ENCODE measurements around the gene RTP5. TPM values are rescaled to one million over a fixed set of nuclear protein-coding genes. Genes with fewer than 3 reads are reported as not detected.

RTP5 gene
- total and polyA plus RNA-seq, 7 donors = 0.16 to 0.19 TPM; not detected in 5

DNA sequence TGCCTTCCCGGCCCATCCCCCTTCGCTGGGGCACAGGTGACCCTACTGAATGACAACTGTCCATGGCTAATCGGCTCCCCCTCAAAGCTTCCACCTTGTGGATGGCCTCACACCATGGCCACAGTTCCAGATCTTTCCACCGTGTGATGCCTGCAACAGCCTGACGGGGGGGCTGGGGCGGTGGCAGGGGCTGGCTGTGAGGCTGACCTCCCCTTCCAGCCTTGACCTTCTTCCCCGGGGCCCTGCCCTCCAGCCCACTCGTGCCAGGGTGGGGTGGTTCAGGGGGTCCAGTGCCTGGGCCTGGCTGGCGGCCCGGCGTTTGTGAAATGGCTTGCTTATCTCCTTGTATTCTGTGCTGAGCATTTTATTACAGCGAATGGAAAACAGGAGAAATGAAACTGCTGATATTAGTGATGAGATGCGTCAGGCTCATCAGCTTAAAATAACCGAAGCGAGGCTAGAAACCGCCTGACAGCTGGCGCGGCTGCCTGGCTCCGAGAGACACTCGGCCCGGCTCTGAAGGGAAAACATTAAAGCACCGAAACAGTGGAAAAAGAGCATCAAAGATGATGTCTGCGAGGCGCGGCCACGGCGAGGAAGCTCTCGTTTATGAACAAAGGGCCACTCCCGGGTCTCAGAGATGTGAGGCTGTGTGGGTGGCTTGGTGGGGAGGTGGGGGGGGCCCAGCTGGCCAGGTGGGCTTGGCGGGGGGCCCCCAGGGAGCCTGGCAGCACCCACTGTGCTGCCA lies 9.9 kb upstream of the RTP5 start:
- WGBS, 2 donors = 5 to 23% methylated on average over 30 of the region's 30 CpGs
- Histone ChIP-seq H3K9me3 (no peaks in the 10 kb centered on the region), H3K36me3 (no peaks in the 10 kb centered on the region), H3K4me3 (peak overlapping the region in 2 of 4 donors; percentile 22 to 26), H3K4me1 (peaks cover 0 to 30% (median 19%) of the 10 kb centered on the region in 4 donors), H3K27ac (peak overlapping the region; percentile 8 to 79 (median 60)), H3K27me3 (peaks cover under 1 to 49% (median 25%) of the 10 kb centered on the region in 3 donors)
- intact Hi-C loops (cut with DNase I) = no loop called here
- peak; percentile 81 for DNase-seq
- no peak for TF ChIP-seq POLR2A (IDR thresholded peaks at IDR 0.05)
- peak in 1 of 4 experiments; percentile 18 for TF ChIP-seq CTCF (IDR thresholded peaks at IDR 0.05)
- peak in 2 of 4 donors; percentile 21 to 31 for TF ChIP-seq POLR2AphosphoS5 (IDR thresholded peaks at IDR 0.05)
- TF ChIP-seq EP300 (IDR thresholded peaks at IDR 0.05) = no peak

GRCh38 chr2:241860184-241861078 lies 9.1 kb upstream of the RTP5 start:
- H3K4me3 ChIP-seq = peak overlapping the region in 2 of 4 donors; percentile 22 to 26
- intact Hi-C loops (cut with DNase I) = no loop called here
- H3K4me1 ChIP-seq = peaks cover 0 to 30% (median 19%) of the 10 kb centered on the region in 4 donors
- no peaks in the 10 kb centered on the region for H3K36me3 ChIP-seq
- H3K27ac ChIP-seq = peak overlapping the region; percentile 8 to 79 (median 60)
- 78 to 80% methylated on average over 10 of the region's 10 CpGs for WGBS, 2 donors
- peaks cover 3 to 57% (median 33%) of the 10 kb centered on the region in 3 donors for H3K27me3 ChIP-seq
- no peaks in the 10 kb centered on the region for H3K9me3 ChIP-seq
- DNase-seq = peak; percentile 63
- TF ChIP-seq EP300 (IDR thresholded peaks at IDR 0.05) = no peak
- TF ChIP-seq CTCF (IDR thresholded peaks at IDR 0.05) = no peak
- no peak for TF ChIP-seq POLR2A (IDR thresholded peaks at IDR 0.05)
- TF ChIP-seq POLR2AphosphoS5 (IDR thresholded peaks at IDR 0.05) = no peak

DNA sequence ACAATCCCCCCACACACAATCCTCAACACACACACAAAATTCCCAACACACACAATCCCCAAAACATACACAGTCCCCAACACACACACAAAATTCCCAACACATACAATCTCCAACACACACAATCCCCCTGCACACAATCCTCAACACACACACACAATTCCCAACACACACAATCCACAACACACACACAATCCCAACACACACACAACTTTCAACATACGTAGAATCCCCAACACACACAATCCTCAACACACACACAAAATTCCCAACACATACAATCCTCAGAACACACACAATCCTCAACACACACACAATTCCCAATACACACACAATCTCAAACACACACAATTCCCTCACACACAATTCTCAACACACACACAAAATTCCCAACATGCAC lies 8.3 kb upstream of the RTP5 start:
- peaks cover 3 to 65% (median 41%) of the 10 kb centered on the region in 3 donors for H3K27me3 ChIP-seq
- 95 to 98% methylated on average over 1 of the region's 1 CpG for WGBS, 2 donors
- intact Hi-C loops (cut with DNase I) = no loop called here
- DNase-seq = no peak
- H3K9me3 ChIP-seq = no peaks in the 10 kb centered on the region
- TF ChIP-seq POLR2AphosphoS5 (IDR thresholded peaks at IDR 0.05) = no peak
- TF ChIP-seq POLR2A (IDR thresholded peaks at IDR 0.05) = no peak
- no peak for TF ChIP-seq CTCF (IDR thresholded peaks at IDR 0.05)
- TF ChIP-seq EP300 (IDR thresholded peaks at IDR 0.05) = no peak
- no peaks in the 10 kb centered on the region for H3K36me3 ChIP-seq
- H3K27ac ChIP-seq = no peak overlapping the region
- H3K4me1 ChIP-seq = peaks cover 0 to 30% (median 19%) of the 10 kb centered on the region in 4 donors
- H3K4me3 ChIP-seq = no peak overlapping the region

DNA sequence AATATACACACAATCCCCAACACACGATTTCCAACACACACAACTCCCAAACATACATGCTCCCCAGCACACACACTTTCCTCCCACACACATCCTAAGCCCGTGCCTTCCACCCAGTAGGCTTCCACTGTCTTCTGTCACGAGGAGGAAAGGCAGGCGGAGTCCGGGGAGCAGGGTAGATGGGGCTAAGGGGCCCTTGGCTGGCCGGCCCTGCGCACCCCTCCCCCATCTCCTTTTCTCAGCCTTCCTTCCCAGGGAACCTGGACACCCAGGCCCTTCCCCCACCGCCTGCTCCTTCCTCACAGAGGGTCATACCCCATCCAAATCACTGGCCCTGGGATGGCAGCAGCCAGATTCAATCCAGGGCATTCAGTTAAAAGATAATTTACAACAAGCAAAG lies 7.4 kb upstream of the RTP5 start:
- 82 to 84% methylated on average over 8 of the region's 8 CpGs for WGBS, 2 donors
- no peak overlapping the region for H3K27ac ChIP-seq
- peaks cover 0 to 30% (median 19%) of the 10 kb centered on the region in 4 donors for H3K4me1 ChIP-seq
- H3K9me3 ChIP-seq = no peaks in the 10 kb centered on the region
- peaks cover 10 to 74% (median 48%) of the 10 kb centered on the region in 3 donors for H3K27me3 ChIP-seq
- no peak overlapping the region for H3K4me3 ChIP-seq
- no peaks in the 10 kb centered on the region for H3K36me3 ChIP-seq
- no peak for DNase-seq
- intact Hi-C loops (cut with DNase I) = no loop called here
- TF ChIP-seq POLR2AphosphoS5 (IDR thresholded peaks at IDR 0.05) (no peak), POLR2A (IDR thresholded peaks at IDR 0.05) (no peak), EP300 (IDR thresholded peaks at IDR 0.05) (no peak), CTCF (IDR thresholded peaks at IDR 0.05) (no peak)
